Epithelial cell of esophagus (primary cell): ENCODE results near the gene PIR.
A peak's percentile ranks its signal among the peaks of the same experiment; 100 is the strongest.

Source experiments
- DNase-seq: peaks from one replicate; pipeline ENCODE4 v3.0.0; 2010; ENCODE audit warnings: low read depth
- H3K4me3 ChIP-seq: 2 replicates; pipeline ENCODE4 v1.5.1; 2011; ENCODE audit warnings: mild to moderate bottlenecking, low read length, control low read depth
- TF ChIP-seq, protein P1 (sequence below): IDR thresholded peaks from 2 replicates; pipeline ENCODE4 v1.5.1; 2011; ENCODE audit warnings: low read depth, mild to moderate bottlenecking, low read length, control low read depth, inconsistent platforms; ENCODE audit not compliant: insufficient read depth; ENCODE audit errors: missing control alignments

The PIR gene

DNA sequence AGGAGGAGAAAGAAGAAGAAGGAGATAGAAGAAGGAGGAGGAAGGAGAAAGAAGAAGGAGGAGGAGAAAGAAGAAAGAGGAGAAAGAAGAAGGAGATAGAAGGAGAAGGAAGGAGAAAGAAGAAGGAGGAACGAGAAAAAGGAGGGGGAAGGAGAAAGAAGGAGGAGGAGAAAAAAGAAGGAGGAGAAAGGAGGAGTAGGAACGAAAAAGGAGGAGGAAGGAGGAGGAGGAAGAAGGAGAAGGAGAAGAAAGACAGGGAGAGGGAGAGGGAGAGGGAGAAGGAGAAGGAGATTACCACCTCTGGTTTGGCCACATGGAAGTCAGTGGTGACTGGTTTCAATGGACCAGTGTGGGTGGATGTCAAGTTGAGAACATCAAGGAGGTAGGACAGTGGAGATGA lies 58.9 kb downstream of the PIR start:
- no peak for DNase-seq
- TF ChIP-seq, protein P1, sequence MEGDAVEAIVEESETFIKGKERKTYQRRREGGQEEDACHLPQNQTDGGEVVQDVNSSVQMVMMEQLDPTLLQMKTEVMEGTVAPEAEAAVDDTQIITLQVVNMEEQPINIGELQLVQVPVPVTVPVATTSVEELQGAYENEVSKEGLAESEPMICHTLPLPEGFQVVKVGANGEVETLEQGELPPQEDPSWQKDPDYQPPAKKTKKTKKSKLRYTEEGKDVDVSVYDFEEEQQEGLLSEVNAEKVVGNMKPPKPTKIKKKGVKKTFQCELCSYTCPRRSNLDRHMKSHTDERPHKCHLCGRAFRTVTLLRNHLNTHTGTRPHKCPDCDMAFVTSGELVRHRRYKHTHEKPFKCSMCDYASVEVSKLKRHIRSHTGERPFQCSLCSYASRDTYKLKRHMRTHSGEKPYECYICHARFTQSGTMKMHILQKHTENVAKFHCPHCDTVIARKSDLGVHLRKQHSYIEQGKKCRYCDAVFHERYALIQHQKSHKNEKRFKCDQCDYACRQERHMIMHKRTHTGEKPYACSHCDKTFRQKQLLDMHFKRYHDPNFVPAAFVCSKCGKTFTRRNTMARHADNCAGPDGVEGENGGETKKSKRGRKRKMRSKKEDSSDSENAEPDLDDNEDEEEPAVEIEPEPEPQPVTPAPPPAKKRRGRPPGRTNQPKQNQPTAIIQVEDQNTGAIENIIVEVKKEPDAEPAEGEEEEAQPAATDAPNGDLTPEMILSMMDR = no peak
- no peak overlapping the region for H3K4me3 ChIP-seq

DNA sequence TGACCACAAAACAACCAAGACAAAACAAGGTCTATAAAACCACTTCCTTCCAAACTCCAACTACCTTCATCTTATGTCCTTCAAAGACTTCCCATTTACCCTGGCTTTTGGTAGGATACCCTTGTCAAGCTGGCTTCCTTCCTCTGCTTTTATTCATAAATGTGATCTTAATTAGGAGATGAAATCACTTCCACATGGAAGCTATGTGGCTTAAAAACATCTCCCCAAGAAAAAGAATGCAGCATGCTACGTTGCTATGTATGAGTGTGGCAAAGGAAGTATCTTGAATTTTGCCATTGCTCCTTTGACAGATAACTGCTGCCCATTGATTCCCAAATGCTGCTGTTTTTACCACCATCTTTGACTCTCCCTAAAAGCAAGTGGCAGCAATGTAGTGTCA lies 62.5 kb downstream of the PIR start:
- no peak overlapping the region for H3K4me3 ChIP-seq
- TF ChIP-seq, protein P1 = no peak
- DNase-seq = no peak

DNA sequence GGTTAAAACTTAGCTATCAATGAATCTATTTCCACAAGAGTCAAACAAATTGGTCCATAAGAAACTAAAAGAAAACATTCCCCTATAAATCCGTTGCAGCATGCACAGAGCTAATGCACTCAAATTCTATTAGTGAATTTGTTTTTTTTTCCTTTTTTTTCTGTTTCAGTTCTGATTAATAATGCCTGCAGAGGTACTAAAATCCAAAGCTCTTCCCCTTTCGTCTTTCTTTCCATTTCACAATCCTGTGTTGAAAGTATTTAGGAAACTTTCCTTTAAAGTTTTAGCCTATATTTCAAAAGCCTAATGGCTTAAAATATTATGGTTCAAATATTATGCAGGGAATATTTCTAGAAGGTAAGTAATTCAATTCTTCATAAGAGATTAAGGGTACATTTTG lies 63.1 kb downstream of the PIR start:
- TF ChIP-seq, protein P1 = no peak
- no peak for DNase-seq
- no peak overlapping the region for H3K4me3 ChIP-seq

DNA sequence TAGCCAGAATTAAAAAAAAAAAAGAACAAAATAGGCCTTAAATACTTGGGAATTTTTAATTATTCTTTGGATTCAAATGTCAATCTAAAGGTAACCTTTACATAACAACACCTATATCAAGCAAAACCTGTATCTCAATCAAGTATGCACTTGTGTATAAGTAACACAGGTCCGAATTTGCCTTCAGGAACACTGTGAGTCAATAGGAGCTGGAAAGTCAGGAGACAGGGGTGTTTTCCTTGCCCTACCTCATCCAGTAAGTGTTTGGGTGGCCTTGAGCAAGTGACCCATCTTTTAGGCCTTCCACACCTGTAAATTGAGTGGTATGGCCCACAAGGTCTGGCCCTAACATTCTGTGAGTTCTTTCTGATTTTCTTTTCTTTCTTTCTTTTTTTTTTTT lies 68.1 kb downstream of the PIR start:
- DNase-seq = peak; percentile 81
- TF ChIP-seq, protein P1 = no peak

DNA sequence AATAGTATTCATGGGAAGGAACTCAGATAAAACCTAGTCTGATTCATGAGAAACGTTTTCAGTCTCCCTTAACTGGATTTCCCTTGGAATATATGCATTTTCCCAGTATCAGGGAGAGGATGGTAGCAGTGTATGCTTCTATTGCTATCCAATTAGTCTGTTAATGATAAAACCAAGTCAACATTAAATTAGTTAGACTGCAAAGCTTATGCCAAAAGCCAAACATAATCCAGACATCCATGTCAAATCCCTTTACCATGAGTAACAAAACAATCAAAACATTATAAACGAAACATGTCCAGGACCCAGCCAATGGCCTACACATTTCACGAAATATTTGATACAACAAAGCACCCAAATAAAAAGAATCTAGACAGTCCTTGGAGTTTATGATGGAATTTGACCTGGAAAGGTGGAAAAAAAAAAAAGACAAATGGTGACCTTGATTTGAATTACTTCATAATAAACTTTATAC lies 74.4 kb downstream of the PIR start:
- DNase-seq = no peak
- H3K4me3 ChIP-seq = no peak overlapping the region

More for the DNA sequence above, 68.1 kb downstream of the PIR start:
- no peak overlapping the region for H3K4me3 ChIP-seq

DNA sequence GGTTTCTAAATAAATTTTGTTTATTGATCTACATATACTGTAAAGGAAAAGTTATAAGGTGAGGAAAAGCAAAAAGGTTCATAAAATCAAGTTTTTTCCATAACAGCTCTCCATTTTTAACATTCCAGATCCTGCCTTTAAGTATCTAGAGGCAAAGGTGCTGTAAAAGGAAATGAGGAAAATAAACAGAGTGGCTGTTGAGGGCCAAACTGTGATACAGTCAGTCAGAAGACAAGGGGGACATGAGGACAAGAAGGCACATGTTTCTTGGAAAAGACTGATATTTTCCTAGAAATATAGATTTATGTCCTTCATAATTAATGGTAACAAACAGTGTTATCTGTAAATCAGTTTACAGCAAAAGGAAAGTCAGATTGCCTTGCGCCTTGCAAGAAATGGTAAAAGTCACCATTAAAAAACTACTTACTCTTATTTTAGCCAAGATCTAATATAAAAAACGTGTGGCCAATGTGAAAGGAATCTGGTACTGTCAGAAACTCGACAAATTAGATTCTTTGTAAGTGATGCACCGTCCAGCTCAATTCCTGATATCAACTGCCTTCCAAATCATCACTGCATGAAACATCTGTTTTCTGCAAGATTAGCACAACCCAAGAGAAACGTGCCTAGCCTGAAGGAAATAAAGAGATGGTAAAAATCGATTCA lies 75.0 kb downstream of the PIR start:
- H3K4me3 ChIP-seq = no peak overlapping the region
- no peak for DNase-seq
- TF ChIP-seq, protein P1 = no peak

More for the DNA sequence above, 74.4 kb downstream of the PIR start:
- TF ChIP-seq, protein P1 = no peak
